ENCODE data around the gene STRN4. TPM values are rescaled to one million over a fixed set of nuclear protein-coding genes. Genes with fewer than 3 reads are reported as not detected.

STRN4 gene
- total and polyA plus RNA-seq, 2 donors (not counting 3 experiments of a cell fraction or from before 2014, with no cell fraction given), result 116 to 144 TPM

DNA sequence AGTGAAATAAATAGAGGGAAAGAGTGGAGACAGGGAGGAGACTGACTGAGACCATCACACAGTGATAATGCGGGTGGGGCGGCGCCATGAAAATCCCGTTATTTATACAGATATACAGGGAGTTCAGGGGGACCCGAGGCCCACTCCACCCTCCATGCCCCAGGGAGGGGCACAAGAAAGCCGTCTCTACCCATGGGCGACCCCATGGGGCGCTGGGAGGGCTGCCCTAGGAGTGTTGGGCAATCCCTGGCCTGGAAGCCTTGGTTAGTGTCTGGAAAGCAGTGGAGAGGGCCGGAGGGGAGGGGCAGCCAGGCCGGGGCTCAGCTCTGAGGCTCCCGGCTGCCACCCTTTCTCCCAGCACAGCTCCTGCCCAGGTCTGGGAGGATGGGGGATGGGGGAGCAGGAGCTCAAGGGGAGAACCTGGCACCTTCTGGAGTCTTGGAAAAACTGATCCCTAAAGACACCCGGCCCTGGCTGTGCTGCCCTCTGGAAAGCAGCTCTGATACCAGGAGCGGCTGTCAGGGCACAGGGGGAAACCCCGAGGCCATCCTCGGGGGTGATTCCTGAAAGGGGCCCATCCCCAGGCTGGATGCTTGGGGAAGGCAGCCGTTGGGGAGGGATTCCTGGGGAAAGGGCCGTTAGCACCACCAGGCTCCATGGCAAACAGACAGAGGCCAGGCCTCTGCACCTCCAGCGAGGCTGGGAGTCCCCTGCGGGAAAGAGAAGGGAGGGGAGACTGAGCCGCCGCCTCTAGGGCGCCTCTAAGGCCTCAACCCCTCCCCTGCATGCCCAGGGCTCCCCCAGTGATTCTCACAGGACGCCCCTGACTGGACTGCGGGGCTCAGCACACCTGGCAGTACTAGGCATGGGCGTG, 26.4 kb downstream of the STRN4 start:
- no peak overlapping the region for H3K27ac ChIP-seq (ENCODE audit: insufficient read depth, low read depth, low read length)
- BruUV-seq (replicated peaks), result TSS peak; percentile 61
- no peak overlapping the region for H3K4me3 ChIP-seq (replicated peaks in 1 of 3; ENCODE audit: insufficient read depth in 1 of 3, low read depth in 1 of 3, low read length in 3 of 3)
- CTCF ChIA-PET, result interaction anchor here (1.0 kb wide), 1 partner anchor 15 kb away, joined by 3 read pairs; no protein-coding TSS in a partner anchor
- H3K9me1 ChIP-seq (replicated peaks; ENCODE audit: control insufficient read depth, extremely low read depth, insufficient read depth, low read length), result no peaks in the 10 kb centered on the region
- dilution Hi-C loops (cut with MboI; ENCODE audit: extremely low pct_ligation_motif_present, low sequenced_read_pairs) (no loop called here), intact Hi-C loops (cut with micrococcal nuclease) (no loop called here)
- H3K9ac ChIP-seq (replicated peaks; ENCODE audit: extremely low read depth, insufficient read depth, low read length), result no peak overlapping the region
- no peaks in the 10 kb centered on the region for H3K27me3 ChIP-seq (ENCODE audit: control insufficient read depth in 2 of 2, insufficient read depth in 2 of 2, low read length in 2 of 2)
- H3K4me1 ChIP-seq (ENCODE audit: control insufficient read depth, extremely low read depth, insufficient read depth, low read length), result peaks cover 35% of the 10 kb centered on the region
- DNase-seq (ENCODE audit: low read depth, low spot score) (no peak), FAIRE-seq (no peak)
- H2AFZ ChIP-seq (ENCODE audit: low read depth, low read length), result no peak overlapping the region
- no peaks in the 10 kb centered on the region for H3K9me3 ChIP-seq (replicated peaks; ENCODE audit: control insufficient read depth, insufficient read depth, low read length)
- no peaks in the 10 kb centered on the region for H4K20me1 ChIP-seq (replicated peaks; ENCODE audit: control insufficient read depth, extremely low read depth, insufficient read depth, low read length)
- POLR2A ChIA-PET, result no interaction called here
- peaks cover 6 to 37% of the 10 kb centered on the region in 2 experiments for H3K36me3 ChIP-seq (ENCODE audit: control insufficient read depth in 2 of 2, extremely low read depth in 1 of 2, insufficient read depth in 2 of 2, low read length in 2 of 2)
- peaks cover 18% of the 10 kb centered on the region for H3K79me2 ChIP-seq (ENCODE audit: control insufficient read depth, insufficient read depth, low read length)
- TF ChIP-seq JUN (IDR thresholded peaks at IDR 0.05; ENCODE audit: borderline replicate concordance, insufficient read depth, insufficient read length, low read depth), result no peak
- no peak for TF ChIP-seq MYC (IDR thresholded peaks at IDR 0.05; ENCODE audit: low read depth, low read length)
- TF ChIP-seq, protein P1, sequence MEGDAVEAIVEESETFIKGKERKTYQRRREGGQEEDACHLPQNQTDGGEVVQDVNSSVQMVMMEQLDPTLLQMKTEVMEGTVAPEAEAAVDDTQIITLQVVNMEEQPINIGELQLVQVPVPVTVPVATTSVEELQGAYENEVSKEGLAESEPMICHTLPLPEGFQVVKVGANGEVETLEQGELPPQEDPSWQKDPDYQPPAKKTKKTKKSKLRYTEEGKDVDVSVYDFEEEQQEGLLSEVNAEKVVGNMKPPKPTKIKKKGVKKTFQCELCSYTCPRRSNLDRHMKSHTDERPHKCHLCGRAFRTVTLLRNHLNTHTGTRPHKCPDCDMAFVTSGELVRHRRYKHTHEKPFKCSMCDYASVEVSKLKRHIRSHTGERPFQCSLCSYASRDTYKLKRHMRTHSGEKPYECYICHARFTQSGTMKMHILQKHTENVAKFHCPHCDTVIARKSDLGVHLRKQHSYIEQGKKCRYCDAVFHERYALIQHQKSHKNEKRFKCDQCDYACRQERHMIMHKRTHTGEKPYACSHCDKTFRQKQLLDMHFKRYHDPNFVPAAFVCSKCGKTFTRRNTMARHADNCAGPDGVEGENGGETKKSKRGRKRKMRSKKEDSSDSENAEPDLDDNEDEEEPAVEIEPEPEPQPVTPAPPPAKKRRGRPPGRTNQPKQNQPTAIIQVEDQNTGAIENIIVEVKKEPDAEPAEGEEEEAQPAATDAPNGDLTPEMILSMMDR (IDR thresholded peaks at IDR 0.05; ENCODE audit: extremely low read depth in 1 of 2, insufficient read depth in 1 of 2, low read depth in 1 of 2, low read length in 2 of 2), result no peak
- no peak for TF ChIP-seq GATA2 (IDR thresholded peaks at IDR 0.05; ENCODE audit: insufficient read depth, insufficient read length, low read depth, low read length)
- no peak for TF ChIP-seq EZH2 (IDR thresholded peaks at IDR 0.05; ENCODE audit: borderline replicate concordance, low read depth, low read length, severe bottlenecking)
- no peak for TF ChIP-seq FOS (IDR thresholded peaks at IDR 0.05; ENCODE audit: borderline replicate concordance, insufficient read depth, low read length)
- TF ChIP-seq POLR2A (IDR thresholded peaks at IDR 0.05; ENCODE audit: low read depth, low read length), result no peak
- TF ChIP-seq POLR2AphosphoS5 (IDR thresholded peaks at IDR 0.05; ENCODE audit: insufficient read depth, low read depth, low read length), result no peak
- TF ChIP-seq, protein P2, sequence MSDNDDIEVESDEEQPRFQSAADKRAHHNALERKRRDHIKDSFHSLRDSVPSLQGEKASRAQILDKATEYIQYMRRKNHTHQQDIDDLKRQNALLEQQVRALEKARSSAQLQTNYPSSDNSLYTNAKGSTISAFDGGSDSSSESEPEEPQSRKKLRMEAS (IDR thresholded peaks at IDR 0.05; ENCODE audit: insufficient read depth, insufficient read length), result no peak
- H3K4me2 ChIP-seq (ENCODE audit: insufficient read depth, low read length), result no peak overlapping the region
